Fibroblast of skin of left biceps (primary cell): Measurements from ENCODE around the gene THAP3.

Experiments used
- DNase-seq, 2 experiments: peaks; one replicate each; pipeline ENCODE4 v3.0.0-alpha.2; 2013; ENCODE audit warnings: low read depth in 2 of 2

Gene THAP3

DNA sequence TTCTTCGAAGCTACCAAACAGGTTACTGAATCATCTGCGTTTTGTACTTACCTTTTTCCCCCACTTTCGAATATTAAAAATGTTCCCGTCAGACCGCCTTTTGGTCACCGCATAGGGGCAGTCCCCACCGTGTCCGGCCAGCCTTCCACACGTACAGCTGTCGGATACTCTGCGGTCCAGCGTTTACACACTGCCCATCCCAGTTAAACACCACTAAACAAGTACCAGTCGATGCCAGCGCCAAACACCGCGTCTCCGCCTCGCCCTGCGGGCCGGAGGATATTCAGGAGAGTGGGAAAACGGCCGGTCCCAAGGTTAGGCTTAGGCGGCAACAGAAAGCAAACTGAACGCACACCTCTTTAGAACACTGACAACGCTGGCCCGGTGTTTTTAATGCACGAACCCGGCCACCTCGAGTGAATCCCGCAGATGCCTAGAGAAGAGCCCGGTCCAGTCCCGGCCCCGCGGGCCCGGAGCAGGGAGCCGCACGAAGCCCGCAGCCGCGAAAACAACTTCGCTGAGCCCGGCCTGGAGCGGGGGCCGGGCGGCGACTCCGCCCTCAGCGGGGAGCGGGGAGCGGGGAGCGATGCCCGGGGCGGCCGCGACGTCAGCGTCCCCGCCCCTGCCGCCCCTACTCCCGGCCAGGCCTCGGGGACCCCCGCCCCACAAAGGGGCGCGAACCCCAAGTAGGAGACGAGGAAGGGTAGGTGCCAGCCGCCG lies 11.9 kb upstream of the THAP3 start:
- no peak for DNase-seq

DNA sequence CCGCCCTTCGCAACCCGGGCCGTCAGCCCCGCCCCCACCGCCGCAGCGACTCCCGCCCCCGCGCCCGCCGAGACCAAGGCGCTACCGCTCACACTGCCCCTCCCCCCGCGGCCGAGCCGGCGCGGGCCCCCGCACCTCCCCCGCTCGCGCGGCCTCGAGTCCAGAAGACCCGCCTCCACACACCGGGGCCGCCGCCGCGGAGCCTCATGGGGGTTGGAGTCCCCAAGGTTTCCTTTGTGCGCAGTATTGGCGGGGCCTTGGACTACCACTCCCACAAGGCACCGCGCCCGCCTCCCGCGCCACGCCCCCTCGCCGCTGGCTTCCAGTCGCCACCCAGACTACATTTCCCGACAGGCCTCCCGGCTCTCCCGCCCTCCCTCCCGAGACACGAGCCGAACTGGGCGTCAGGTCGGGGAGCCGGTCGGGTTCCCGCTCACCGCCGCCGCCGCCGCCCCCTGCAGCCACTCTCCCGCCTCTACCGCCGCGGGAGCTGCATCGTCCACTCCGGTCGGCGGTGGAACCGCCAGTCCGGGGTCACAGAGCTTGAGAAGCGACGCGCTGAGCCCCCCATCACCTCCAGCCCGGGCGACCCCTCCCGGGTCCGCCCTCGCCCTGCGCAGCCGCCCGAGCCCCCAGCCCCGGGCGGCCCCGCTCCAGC lies 11.2 kb upstream of the THAP3 start, which contains the start of gene PHF13:
TSS of gene PHF13 (plus strand) at position 371 of the 658 bp plus-strand sequence. CDS start 336 bp downstream, outside the sequence.
- peak; percentile 99 for DNase-seq

DNA sequence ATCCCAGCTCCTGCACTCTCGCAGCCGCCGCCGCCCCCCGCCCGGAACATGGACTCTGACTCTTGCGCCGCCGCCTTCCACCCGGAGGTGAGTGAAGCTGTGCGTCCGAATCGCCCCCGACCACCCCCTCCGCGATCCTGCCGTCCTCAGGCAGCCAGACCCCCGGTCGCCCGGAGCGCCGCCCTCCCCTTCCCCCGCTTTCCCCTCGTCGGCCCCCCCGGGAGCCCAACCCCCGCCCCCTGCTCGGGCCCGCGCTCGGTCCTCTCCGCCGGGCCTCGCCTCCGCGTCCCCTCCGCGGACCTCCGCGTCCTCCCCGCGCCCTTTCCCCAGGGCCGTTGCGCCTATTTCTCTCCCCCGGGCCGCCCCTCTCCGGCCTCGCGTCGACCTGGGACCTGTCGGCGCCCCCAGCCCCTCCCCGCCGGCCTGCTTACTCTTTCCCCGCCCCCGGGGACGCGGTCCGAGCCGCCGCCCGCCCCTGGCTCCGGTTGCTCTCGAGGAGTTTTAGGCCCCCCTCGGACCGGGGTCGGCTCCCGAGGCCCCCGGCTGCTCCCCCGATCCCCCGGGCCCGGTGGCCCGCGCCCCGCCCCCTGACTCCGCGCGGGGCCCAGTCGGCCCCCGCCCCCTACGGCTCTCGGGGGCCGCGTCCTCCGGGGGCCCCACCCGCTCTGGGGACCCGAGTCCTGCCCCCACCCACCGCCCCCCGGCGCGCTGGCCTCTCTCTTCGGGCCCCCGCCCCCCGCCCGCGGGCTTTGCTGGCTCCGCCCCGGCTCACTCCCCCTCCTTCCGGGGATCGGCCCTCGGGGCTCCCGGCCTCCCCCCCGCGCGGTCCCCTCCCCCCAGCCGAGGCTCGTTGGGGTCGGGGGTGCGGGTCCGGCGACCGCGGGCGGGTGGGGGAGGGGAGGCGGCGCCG lies 10.4 kb upstream of the THAP3 start:
- no peak for DNase-seq

DNA sequence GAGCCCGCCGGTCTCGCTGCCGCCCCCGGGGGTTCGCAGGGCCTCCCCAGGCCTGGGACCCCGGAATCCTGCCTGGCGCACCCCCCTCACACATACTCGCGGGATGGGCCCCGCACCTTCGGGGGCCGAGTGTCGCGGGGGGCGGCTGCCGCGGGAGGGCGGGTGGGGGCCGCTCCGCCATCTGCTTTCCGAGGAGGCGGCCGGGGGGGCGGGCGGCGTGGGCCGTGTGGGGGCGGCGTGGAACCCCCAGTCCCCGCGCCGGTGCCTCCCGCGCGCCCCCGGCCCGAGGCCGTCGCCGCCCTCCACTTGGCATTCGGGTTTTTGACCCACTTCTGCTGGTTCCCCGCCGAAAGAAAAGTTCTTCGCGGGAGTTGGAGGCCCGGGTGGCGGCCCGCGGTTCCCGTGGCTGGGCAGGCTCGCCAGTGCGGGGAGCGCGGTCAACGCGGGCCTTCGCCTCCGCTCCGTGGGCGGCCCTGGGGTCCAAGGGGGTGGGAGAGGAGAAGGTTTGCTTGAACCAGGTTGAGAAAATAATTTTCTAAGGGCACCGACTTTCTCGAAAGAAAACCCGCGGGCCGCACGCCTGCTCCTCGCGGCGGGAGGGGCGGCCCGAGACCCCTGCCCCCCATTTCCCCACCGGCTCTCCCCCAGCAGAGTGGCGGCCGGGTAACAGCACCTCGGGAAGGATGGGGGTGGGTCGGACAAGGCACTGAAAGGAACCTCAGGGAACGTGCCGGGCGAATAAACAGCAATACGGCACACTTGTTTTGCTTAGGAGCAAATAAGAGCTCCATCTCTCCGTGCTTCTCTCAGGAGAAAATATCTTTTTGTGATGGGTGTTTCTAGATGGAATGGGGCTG lies 9.5 kb upstream of the THAP3 start:
- DNase-seq, result no peak

DNA sequence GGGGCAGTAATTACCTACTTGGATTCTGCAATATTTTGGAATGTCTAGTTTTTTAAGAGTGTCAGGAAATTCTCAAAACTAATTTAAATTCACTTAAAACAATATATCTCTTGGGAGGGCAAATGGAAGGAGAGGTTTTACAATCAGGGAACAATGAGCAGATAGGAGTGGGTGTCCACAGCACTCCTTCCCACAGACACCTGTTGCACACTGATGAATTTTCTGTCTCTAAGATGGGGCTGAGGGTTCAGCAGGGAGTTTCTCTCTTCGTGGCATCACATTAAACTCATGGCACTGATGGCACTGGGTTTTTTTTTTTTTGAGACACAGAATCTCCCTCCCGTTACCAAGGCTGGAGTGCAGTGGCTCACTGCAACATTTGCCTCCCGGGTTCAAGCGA lies 5.6 kb upstream of the THAP3 start:
- no peak for DNase-seq

DNA sequence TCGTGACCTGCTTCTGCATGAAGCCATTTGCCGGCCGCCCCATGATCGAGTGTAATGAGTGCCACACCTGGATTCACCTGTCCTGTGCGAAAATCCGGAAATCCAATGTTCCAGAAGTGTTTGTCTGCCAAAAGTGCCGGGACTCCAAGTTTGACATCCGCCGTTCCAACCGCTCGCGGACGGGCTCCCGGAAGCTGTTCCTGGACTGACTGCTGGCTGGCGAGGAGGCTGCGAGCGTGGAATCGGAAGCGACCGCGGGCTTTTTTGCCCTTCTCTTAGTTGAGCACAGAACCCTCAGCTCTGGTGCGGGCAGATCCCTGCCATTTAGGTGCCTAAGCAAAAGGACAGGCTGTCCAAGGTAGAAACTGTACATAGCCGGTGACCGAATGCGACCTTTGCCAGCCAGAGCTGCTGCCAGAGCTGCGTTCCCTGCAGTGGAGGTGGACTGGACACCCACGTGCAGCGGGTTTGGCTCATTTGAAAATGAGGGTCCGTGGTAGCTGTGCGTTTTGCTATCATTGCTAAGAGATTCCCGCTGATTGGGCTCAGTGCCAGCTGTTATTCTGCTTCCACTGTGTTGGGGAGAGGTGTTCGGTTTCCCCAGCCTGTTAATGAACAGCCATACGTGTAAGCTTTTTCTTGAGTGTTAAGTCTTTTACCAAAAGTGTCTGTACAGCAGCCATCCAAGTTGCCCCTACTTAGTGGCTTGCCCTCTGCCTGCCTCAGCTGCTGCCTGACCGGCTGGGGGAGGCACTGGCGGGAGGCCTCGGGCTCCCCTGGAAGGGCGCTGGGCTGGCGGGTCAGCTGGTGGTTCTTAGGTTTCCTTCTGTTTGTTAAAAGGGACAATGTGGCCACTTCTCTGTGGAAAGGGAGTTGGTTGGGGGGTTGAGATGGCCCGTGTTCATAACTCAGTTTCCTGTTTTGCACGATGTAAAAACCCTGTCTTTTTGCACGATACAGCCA lies 3.0 kb upstream of the THAP3 start:
- no peak for DNase-seq

DNA sequence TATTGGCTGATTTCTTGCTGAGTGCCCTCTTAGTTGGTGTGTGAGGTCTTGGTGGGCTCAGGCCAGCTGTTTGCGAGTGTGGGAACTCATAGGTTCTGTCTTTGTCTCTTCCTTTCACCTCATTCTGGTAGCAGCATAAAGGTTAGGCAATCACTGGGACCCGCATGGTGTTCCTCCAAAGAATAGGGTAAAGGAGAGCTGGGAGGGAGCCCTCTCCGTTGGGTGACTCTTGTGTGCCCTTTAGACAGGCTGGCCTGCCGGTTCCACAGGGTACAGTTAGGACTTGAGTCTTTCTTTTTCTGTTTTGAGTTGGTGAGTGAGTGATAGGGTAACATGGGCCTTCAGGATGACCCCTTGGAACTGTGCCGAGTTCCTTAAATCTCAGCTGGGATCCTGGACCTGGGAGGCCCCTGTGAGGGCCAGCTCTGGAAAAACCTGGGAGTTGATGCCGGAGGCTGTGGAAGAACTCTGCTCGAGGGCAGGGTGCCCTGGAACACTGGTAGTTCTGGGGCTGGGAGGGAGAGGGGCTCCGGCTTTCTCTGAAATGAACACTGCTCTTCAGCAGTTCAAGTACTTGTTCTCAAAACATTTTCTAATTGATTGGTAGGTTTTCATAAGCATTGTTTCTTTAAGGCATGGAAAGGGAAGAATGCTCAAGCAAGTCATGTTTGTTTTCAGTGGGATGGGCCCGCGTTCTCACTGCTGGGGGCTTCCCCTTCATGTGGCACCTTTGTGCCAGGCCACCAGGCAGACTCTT lies 2.1 kb upstream of the THAP3 start:
- no peak for DNase-seq

DNA sequence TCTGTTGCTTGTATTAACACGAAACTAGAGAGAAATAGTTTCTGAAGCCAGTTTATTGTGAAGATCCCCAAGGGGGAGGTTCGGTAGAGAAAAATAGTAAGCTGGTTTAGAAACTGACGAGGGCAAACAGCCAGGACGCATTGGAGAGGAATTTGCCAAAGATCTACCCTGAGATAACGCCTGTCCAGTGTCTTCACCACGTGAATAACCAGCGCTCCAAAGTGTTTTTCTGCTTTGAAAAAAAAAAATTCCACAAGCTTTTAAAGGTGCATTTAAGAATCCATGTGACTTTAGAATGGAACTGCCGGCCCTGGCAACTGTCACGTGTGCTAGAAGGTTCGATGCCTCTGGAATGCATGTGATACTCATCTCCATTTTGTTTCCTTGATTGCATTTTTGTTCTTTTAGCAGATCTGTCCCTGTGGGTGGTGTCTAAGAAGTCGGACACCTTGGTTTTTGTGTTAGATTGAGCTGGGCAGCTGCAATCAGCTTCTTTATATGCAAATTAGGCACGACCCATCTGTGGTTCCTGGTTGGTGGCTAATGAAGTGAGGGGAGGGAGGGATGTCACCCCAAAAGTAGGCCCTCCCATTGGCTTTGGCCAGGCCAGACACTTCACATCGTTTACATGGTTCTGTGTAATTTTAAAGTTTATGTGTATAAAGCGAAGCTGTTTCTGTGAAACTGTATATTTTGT lies 1.3 kb upstream of the THAP3 start:
- DNase-seq, result no peak

DNA sequence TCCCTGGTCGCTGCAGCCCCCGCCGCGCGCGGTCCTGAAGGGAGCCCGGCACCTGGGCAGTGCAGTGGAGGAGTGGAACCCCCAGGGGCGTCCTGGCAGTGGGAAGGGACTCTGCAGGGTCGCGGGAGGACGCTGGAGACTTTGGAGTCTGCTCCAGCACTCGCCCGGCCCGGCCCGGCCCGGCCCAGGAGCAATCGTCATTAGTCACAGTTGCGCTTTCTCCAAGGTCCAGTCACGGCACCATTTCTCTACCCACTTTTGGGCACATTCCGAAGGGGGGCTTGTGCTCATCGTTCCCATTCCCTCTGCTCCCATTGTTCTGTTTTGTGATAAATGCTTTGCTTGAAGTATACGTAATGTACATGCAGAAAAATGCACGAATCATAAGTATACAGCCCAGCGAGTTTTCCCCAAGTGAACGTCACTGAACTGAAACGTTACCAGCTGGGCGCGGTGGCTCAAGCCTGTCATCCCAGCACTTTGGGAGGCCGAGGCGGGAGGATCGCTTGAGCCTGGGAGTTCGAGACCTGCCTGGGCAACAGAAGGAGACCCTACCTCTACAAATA lies 999 bp downstream of the THAP3 start:
- peak in 1 of 2 experiments; percentile 32 for DNase-seq

DNA sequence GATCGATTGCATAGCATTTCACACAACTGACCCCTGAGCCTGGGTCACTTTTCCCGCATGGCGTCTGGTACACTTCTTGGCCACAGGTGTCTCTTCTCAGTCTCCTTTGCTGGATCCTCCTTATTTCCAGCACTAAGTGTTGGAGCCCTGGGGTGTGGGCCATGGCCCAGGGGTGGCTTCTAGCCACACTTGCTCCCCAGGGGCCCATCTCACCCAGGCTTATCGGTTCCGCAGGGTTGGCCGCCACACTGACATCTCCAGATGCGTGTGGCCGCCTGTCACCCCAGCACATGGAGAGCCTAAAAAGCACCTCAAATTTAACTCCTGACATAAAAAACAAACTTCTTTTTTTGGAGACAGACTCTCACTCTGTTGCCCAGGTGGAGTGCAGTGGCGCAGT lies 2.4 kb downstream of the THAP3 start:
- no peak for DNase-seq

DNA sequence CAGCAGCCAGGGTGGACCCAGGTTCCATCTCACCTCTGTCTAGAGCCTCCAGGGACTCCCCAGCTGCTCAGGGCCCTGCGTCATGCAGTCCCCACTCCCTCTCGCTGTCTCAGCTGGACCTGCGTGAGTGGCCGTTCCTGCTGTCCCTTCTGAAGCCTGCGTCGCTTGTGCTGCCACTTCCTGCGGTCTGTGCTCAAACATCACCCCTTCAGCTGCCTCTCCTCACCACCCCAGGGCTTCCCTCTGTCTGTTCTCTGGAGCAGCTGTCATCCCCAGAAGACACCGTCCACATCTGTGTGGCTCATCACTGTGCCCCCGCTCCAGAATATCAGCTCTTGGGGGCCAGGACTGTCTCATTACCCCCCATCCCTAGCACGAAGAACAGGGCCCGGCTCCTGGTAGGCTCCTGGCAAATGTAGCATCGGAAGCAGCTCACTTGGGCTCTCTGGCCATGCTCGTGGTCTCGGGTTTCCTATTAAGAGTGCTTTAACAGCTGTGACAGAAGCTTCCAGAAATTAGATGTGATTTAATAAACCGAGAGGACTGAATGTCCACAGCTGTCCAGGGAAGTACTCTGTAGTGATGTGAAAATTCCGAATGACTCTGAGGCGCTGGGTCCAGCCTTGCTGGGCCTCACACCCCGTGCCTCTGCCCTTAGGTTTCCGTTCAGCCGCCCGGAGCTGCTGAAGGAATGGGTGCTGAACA lies 3.3 kb downstream of the THAP3 start:
- DNase-seq, result no peak

DNA sequence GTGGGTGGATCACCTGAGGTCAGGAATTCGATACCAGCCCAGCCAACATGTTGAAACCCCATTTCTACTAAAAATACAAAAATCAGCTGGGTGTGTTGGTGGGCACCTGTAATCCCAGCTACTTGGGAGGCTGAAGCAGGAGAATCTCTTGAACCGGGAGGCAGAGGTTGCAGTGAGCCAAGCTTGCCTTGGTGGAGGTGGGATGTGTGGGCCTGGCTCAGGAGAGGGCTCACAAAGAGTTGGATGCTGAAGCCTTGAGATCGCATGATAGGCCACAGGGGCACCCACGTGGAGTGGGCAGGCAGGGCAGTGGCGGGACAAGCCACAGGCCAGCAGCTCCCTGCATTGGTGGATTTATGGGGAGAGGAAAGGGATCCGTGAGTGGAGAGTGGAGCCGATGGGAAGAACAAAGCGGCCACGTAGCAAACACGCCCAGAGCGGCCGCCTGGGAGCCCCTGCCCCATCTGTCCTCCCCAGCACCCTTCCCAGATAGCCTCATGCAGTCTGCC lies 4.4 kb downstream of the THAP3 start:
- no peak for DNase-seq

DNA sequence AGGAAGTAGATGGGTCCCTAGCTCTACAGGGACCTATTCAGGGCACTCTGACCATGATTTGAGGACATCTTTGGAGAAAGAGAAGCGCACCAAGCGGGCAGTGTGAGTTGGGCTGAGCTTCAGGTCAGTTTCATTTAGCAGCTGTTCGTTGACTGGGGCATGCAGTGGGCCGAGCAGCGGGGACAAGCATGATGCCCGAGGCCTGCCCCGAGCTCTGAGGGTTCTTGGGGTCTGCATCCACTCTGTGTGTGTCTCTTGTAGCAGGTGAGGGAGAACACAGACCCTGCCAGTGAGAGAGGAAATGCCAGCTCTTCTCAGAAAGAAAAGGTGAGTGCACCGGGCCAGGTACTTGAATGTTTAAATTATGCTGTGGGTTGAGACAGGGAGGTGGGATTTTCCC lies 5.4 kb downstream of the THAP3 start:
- DNase-seq, result no peak

DNA sequence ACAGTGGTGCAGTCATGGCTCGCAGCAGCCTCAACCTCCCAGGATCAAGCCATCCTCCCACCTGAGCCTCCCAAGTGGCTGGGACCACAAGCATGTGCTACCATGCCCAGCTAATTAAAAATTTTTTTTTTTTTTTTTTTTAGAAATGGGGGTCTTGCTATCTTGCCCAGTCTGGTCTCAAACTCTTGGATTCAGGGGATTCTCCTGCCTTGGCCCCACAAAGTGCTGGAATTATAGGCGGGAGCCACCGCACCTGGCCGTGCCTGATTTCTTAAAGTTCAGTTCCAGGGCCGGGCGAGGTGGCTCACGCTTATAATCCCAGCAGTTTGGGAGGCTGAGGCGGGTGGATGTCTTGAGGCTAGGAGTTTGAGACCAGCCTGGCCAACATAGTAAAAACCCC lies 6.4 kb downstream of the THAP3 start:
- no peak for DNase-seq

DNA sequence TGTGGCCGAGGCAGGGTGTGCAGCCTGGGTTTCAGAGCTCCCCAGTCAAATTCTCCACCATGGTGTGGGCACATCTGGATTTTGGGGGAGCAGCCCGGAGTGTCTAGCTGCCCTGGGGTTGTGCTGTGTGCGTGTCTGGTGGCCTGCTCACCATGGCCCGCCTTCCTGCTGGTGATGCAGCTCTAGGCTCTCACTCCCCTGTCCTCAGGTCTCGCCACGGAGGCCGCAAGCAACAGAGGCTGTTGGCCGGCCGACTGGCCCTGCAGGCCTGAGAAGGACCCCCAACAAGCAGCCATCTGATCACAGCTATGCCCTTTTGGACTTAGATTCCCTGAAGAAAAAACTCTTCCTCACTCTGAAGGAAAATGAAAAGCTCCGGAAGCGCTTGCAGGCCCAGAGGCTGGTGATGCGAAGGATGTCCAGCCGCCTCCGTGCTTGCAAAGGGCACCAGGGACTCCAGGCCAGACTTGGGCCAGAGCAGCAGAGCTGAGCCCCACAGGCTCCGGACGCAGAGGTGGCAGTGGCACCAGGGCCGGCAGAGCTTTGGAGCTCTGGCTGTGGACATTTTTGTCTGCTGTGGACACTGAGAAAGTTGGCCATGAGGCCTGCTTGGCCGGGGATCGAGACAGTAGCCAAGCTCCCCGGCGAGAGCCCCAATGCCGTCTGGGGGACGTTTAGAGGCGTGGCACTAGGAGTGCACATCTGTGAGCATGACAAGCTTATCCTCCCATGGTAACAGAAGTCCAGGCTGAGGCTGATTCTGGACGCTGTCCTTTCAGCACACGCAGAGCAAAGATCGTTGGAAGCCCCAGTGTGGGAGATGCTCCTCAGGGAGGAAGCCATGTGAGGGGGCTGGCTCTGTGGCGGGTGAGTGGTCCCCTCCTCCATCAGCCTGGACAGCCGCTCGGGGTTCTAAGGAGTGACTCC lies 8.2 kb downstream of the THAP3 start:
- no peak for DNase-seq

DNA sequence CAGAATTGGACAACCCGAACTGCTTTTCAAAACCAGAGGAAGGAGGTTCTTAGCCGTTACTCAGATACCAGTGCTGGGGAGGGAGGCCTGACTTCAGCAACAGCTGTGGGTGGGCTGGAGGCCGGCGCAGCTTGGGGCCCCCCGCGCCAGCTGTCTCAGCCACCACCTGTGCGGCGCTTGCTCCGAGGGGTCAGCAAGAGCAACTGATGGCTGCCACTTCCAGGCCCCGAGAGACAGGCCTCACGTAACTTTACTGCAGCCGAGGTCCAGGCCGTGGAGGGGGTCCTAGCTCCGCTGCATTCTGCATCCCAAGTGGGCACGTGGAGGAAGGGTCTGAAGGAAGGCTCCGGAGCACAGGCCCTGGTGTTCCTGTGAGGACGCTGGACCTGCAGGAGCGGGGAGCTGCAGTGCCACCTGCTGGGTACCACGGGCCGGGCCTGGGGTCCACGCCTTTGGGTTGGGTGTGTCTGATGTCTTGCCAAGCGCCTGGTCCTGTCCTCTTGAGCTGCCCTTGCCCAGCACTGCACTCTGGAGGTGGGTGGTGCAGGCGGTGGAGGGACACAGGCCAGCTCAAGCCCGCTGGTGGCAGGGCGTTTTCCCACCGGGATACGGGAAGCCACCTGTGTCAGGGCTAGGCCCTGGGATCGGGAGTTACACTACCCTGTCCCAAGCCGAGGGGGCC lies 9.8 kb downstream of the THAP3 start:
- DNase-seq, result no peak
